ENCODE measurements around the gene DAGLA.
"Not testable (repeated sequence)": the region's sequence is repeated elsewhere in the genome, so short reads cannot be mapped to it uniquely, and the experiment has no call there.

The DAGLA gene

GRCh38 chr11:61667684-61668305, 12.4 kb upstream of the DAGLA start:
- FAIRE-seq, result no peak

- FAIRE-seq, result no peak
Observed at GRCh38 chr11:61669417-61669816, 10.8 kb upstream of the DAGLA start.

GRCh38 chr11:61670626-61671025, 9.6 kb upstream of the DAGLA start:
- no peak for FAIRE-seq

- FAIRE-seq, result no peak
Observed at GRCh38 chr11:61671527-61671926, 8.7 kb upstream of the DAGLA start.

- not testable (repeated sequence) for FAIRE-seq
Observed at GRCh38 chr11:61673946-61674467, 6.2 kb upstream of the DAGLA start.

- FAIRE-seq, result no peak
Observed at GRCh38 chr11:61675826-61676225, 4.4 kb upstream of the DAGLA start.

GRCh38 chr11:61679296-61679695, 895 bp upstream of the DAGLA start:
- no peak for FAIRE-seq

- no peak for FAIRE-seq
Observed at GRCh38 chr11:61680622-61681221, 531 bp downstream of the DAGLA start.

GRCh38 chr11:61682093-61682732, 2.0 kb downstream of the DAGLA start:
- no peak for FAIRE-seq

GRCh38 chr11:61682906-61683675, 2.9 kb downstream of the DAGLA start:
- FAIRE-seq, result no peak

- no peak for FAIRE-seq
Observed at GRCh38 chr11:61683961-61684869, 4.0 kb downstream of the DAGLA start.

GRCh38 chr11:61684870-61685616, 4.9 kb downstream of the DAGLA start:
- no peak for FAIRE-seq

- FAIRE-seq, result no peak
Observed at GRCh38 chr11:61685617-61685967, 5.4 kb downstream of the DAGLA start.

GRCh38 chr11:61686066-61686465, 5.9 kb downstream of the DAGLA start:
- no peak for FAIRE-seq

GRCh38 chr11:61686469-61686868, 6.3 kb downstream of the DAGLA start:
- FAIRE-seq, result no peak

- no peak for FAIRE-seq
Observed at GRCh38 chr11:61687420-61687819, 7.2 kb downstream of the DAGLA start.

- FAIRE-seq, result no peak
Observed at GRCh38 chr11:61688365-61689163, 8.4 kb downstream of the DAGLA start.

GRCh38 chr11:61689164-61689496, 8.9 kb downstream of the DAGLA start:
- no peak for FAIRE-seq

- no peak for FAIRE-seq
Observed at GRCh38 chr11:61690706-61691379, 10.7 kb downstream of the DAGLA start.

Measured in colon (tissue), 2 donors.